Fibroblast of skin of right biceps (primary cell): ENCODE results near the gene PTGES3L.

Experiments
- DNase-seq: peaks from one replicate; pipeline ENCODE4 v3.0.0-alpha.2; 2013

Gene PTGES3L

DNA sequence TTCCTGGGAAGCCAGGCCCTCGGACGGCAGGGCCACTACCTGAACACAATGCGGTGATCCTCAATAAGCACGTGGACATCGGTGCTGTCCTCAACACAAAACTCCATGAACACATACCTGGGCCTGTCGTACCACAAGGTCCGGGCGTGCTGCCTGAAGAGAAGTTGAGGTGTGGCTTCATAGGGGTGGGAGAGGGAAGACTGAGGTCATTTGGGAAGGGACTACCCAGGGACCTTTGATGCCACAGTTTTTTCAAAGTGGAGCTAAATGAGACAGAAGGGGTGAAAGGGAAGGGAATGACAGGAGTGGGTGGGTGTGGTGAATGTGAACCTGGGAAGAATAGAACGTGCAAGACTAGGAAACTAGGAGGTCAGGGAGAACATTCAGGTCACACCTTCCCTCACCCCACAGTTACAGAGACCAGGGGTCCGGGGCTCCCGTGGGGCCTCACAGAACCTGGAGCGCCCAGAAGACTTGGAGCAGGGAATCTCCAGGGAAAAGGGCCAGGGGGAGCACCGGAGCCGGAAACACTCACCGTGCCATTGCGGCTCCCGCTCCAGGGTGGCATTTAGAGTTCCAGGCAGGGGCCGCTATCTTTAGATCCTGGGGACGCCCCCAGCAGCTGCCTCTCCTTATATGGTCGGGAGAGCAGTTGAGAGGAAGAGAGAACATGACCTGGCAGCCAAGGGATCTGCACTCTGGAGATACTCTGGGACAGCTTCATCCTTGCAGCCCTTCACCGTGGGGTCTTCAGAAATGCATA, at the start of gene PTGES3L:
PTGES3L (minus strand) TSS at position 570 of the 763 bp plus-strand sequence; CDS start at position 543, 27 bp downstream.
- peak; percentile 67 for DNase-seq

DNA sequence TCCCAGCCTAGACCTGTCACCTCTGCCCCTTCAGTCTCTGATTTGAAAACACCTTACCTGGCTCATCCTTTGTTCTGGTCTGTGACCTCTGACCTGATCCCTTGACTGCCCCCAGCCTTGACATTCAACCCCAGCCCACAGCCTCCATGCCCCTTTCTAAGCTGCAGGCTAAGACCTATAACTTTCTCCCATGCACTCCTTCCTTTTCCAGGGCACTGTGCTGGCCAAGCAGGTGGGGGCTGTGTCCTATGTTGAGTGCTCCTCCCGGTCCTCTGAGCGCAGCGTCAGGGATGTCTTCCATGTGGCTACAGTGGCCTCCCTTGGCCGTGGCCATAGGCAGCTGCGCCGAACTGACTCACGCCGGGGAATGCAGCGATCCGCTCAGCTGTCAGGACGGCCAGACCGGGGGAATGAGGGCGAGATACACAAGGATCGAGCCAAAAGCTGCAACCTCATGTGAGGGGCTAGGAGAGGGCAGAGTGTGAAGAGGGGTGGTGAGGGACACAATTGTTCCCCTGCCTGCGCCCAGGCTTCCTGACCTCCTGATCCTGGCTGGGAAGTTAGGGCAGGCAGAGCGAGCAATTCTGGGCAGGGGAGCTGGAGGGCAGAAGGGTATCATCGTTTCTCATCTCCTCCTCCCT, 48.5 kb upstream of the PTGES3L start:
- no peak for DNase-seq

DNA sequence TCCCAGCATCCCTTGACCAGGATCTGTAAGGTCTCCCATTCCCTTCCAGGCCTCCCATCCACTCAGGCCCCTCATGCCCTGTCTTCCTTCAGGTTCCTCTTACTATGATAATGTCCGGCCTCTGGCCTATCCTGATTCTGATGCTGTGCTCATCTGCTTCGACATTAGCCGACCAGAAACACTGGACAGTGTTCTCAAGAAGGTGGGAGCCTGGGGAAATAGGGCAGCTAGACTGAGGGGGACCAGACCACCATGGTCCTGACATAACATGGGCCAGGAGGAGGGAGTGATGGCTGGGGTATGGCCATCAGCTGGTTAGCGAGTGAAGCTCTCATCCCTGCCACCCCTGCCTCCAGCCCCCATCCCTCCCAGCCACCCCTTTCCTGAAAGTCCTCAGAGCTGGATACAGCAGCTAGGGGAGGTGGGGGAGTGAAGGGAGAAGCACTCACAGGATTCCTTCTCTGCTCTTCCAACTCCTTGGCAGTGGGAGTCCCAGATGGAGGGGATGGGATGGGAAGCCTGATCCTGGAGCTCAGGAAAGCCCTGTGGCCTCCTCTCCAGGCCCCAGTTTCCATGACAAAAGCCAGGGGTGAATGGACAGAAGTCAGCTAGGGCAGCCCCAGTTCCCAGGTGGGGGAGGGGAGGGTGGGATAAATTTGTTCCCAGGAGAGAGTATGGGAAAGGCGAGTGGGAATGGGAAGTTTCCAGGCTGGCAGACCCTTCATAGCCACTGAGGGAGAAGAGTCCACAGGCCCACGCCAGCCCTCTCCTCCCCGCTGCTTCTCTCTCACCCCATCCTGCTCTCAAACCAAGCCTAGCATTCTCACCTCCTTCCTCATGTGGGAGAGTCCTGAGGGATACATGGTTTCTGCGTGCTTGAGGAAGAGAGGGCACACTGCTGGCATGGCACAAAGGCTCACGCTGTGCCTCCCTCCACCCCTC, 47.5 kb upstream of the PTGES3L start:
- DNase-seq: no peak

DNA sequence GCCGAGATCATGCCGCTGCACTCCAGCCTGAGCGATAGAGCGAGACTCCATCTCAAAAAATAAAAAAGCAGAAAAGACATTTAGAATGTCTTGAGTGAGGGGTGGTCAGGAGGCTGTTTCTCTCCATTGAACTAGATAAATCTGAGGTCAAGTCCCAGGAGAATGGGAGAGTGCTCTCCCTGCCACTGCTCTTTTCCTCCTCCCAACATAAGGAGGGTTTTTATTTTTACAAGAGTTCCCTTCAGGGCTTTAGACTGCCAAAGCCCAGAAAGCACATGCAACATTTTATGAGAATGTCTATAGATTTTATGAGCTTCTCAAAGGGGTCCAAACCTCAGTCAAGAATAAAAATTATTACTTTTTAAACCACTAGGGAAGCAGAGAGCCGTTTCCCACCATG, 46.7 kb upstream of the PTGES3L start:
- DNase-seq: no peak

DNA sequence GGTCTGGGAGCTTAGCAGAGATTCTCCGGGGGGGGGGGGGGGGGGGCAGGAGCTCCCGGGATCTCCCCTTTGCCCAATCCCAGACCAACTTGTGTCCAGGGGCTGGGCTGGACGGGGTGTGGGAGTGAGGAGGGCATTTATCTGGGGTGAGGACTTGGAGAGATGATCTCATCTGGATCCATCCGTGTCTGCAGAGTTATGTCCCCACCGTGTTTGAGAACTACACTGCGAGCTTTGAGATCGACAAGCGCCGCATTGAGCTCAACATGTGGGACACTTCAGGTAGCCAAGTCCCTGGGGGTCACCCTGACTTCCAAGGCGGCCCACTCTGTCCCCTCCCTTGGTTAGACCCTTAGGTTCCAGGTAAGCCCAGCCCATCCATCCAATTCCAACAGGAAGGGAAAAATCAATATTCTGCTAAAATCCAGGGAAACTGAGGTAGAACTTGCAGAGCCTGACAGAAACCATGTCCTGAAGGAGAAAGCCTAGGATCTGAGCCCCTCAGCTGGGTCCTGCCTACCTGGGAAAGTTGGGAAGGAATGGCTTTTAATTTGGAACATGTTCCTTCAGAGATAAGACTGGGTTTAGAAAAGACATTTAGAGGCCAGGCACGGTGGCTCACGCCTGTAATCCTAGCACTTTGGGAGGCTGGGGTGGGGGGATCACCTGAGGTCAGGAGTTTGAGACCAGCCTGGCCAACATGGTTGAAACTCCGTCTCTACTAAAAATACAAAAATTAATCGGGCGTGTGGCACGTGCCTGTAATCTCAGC, 46.1 kb upstream of the PTGES3L start:
- no peak for DNase-seq

DNA sequence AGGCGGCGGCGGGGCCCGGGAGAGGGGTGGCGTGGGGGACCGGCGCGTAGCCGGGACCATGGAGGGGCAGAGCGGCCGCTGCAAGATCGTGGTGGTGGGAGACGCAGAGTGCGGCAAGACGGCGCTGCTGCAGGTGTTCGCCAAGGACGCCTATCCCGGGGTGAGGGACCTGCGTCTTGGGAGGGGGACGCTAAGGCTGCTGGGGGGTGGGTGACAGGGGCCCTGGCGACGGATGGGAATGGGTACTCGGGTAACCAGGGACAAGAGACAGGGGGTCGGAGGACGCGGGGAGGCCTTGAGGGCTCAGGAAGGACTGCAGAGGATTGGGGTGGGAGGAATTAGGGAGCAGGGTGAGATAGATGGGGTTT, 45.4 kb upstream of the PTGES3L start:
- no peak for DNase-seq

DNA sequence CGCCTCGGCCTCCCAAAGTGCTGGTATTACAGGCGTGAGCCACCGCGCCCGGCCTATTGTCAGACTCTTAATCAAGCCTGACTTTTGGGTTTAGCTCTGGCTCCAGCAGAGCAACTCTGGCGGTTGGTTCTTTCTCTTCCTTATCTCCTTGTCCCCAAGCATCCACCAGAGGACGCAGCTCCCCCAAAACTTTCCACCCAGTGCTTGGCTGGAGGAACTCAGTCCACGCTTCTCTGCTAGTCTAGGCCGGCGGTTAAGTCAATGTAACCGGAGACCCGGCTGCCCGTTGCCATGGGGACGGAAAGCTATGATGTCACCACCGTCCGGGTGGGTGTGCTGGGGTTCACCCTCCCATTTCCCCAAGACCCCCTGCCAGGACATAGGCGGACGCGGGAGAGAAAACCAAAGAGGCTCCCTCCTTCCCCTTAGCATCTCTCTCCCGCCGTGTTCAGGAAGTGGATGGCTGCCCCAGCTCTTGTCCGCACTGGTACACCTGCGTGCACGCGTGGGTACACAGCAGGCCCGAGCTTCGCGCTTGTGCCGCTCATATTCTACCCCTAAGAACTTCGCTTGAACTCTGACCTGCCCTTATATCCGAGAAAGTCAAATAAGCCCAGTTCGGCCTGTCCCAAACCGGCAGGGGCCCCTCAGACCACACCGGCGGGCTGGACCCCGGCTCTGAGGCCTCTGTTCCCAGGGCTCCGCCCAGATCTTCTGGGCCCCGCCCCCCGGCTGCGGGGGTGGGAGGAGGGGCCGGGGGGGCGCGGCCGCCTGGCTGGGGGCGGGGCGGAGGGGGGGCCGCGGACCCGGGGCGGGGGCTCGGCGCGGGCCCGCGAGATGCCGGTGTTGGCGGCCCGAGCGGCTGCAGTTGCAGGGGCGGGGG, 44.8 kb upstream of the PTGES3L start, which contains the start of gene RND2:
RND2 (plus strand) TSS at position 825 of the 883 bp plus-strand sequence. CDS start 117 bp downstream, outside the sequence.
- peak; percentile 96 for DNase-seq

DNA sequence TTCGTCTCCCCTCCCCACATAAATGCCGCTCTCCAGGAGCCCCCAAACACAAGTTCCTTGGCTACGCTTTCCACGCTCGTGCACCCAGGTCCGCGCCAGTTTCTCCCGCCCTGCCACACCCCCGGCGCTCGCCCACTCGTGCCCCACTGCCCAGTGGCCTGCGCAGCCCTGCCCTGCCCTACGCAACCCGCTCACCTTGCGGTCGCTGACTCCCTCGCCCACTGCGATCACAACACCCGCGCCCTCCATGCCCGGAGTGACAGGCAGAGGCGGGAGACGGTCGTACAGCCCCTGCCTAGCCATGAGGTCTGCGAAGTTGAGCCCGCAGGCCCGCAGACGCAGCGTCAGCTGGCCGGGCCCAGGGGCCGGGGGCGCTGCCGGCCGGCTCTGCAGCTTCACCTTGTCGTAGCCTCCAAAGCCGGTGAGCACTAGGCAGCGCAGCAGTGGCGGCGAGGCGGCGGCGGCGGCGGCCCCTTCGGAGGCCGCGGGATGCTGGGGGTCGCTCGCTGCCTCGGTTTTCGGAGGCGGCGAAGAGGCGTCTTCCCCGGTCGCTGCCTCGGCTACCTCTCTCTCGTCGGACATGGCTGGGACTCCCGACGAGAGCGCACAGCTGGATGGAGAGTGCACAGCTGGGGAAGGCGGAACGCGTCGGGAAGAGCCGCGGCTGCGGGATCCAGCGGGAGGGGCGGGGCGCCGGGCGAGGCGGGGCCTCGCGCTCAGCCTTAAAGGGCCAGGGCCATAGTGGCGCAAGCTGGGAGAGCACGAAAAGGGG, 42.0 kb upstream of the PTGES3L start, which contains the start of gene VAT1:
VAT1 (minus strand) TSS at position 645 of the 772 bp plus-strand sequence; CDS start at position 582, 63 bp downstream.
- DNase-seq: peak; percentile 74

DNA sequence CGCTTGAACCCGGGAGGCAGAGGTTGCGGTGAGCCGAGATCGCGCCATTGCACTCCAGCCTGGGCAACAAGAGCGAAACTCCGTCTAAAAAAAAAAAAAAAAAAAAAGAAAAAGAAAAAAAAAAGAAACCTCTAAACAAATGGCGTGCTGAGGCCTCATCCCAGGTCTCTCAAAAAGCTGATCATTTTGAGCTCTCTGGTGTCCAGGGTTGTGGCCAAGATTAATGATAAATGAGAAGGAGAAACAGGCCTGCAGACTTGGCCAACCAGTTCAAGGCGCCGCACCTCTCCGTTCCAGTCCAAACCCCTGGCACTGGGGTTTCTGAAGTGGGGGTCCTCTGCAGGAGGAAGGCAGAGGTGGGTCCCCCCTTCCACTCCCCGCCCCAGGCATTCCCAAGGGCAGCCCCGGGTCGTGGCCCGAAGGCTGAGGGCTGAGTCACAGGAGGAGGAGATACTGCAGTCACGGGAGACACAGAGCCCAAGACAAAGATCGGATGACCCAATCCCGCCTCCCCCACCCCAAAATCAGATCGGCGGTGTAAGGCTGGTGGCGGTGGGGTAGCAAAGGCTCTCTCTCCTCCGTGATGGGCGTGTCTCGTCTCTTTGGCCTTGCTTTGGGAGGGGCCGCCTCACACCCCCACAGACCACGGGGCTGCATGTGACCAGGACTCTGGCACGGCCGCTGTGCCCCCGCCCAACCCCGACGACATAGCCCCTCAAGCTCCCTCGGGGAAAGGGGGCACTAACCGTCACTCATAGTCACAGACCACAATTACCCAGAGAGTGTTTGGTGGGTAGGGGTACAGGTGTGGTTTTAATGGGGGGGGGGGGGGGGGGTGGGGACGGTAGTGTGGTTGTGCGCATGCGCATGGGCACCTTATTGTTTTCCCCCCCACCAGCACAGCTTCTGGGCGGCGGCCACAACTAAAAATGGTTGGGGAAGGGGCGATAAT, 41.2 kb upstream of the PTGES3L start:
- DNase-seq: peak; percentile 73

DNA sequence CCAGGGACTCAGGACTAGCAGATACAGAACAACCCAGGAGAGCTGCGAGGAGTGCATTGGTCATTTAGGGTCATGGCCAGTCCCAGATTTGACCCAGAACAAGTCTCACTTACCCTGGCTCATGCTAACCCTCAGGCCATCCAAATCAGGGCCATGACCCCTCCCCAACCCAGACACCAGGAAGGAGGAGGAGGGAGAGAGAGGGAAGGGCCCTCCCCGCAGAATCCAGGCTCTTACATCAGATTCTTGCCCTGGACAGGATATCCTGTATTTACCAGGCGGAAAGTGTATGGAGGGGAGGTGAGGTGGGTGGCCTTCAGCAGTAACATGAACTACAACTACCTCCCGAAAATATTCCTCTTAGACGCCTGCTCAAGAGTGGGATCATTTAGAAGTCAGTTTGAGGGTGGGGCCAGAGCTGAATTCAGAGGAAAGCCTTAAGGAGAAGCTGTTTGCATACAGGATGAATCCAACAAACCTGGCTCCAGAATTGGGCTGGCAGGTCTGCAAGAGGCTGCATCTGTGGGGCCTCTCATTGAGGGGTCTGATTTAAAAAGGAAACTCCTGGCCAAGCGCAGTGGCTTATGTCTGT, 40.2 kb upstream of the PTGES3L start:
- DNase-seq: peak; percentile 50

DNA sequence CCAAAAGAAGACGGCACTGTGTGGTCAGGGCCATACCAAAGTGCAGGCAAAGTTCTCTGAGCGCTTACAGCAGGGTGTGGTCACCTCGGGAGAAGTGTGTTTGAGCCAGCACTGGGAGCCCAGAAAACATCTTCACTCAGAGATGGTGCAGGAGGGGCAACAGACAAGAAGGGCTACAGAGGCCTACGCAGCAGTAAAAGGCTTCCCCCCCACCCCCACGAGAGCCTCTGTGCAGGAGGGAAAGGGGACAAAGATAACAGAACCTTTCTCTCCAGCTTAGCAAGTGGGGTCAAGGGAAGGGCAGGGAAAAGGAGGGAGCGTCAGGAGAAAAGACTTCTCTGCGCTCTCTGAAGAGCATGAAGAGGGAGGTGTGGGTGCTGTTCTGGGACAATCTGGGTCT, 39.5 kb upstream of the PTGES3L start:
- DNase-seq: peak; percentile 11

DNA sequence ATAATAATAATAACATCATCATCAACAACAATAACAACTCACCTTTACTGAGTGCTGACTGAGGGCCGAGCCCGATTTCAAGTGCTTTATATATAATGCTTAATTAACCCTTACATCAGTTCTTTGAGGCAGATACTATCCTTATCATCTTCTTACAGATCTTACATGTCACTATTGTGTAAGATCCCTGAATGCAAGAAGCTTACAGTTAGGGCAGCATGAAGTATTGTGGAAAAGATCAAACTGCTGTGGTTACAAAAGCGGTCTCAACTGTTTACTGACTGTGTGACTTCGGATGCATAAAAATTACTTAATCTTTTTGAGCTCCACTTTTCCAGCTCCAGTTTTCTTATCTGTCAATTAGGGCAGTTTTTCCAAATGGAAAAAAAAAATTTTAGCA, 39.1 kb upstream of the PTGES3L start:
- DNase-seq: no peak

DNA sequence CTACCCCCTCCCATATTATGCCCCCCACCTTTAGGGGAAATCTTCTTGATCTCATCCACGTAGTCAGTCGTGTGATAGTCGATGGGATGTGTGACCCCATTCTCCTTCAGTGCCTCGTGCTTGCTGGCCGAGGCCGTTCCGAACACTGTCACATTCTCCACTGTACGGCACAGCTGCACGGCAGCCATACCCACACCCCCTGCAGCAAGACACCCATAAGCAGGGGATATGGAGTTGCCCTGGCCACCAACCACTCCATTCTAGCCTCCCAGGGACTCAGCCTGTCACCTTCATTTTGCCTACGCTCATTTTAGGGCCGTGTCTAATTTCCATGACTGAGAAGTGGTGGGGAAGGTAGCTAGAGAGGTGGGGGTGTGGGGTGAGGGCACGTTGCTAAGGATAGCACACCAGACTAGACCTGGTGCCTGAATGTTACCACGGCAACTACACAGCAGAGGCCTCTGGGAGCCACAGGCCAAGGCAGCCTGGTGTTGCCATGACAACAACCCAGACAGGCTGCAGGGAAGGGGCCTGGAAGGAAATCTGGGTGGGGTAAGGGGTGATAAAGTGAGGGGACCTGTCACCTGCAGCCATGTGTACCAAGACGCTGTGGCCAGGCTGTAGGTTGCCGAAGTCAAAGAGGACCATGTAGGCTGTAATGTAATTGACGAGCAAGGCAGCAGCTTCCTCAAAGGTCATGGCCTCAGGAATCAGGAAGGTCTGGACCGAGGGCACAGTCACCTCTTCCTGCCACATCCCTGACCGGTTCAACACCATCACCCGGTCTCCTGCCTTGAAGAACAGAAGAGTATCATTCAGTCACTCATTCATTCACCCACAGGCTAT, 38.4 kb upstream of the PTGES3L start:
- peak; percentile 12 for DNase-seq

DNA sequence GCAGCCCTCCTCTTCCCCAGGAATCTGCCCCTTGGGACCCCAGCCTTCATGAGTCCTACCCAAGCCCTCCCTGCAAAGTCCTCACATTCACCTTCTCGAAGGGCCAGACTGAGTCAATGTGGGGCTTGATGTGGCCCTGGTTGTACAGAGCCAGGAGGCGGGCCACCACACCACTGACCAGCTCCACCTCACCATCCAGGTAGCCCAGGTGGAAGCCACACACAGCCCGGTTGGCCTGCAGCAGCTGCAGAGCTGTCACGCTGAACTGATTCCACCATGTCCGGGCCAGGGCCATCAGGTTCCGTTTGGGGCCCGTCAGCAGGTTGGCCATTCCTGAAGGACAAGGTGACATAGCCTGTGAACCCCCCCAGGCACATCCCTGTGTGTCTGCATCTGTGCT, 36.3 kb upstream of the PTGES3L start:
- no peak for DNase-seq

DNA sequence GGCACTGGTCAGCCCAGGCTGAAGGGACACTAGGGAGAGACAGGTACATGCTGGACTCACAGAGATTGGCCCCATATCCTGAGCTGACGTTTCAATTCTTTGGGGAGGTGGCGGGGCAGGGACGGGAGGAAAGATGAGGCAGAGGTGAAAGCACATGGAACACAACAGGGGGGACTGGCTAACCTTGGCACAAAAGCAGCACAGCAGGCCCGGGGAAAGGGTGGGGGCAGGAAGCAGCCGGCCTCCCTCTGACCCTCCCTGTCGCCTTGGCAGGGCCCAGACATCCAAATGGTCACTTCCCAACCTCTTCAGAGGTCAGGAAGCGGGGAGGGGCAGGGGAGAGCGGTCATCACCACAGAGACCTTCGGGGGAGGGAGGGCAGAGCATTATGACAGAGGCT, 35.7 kb upstream of the PTGES3L start:
- no peak for DNase-seq

DNA sequence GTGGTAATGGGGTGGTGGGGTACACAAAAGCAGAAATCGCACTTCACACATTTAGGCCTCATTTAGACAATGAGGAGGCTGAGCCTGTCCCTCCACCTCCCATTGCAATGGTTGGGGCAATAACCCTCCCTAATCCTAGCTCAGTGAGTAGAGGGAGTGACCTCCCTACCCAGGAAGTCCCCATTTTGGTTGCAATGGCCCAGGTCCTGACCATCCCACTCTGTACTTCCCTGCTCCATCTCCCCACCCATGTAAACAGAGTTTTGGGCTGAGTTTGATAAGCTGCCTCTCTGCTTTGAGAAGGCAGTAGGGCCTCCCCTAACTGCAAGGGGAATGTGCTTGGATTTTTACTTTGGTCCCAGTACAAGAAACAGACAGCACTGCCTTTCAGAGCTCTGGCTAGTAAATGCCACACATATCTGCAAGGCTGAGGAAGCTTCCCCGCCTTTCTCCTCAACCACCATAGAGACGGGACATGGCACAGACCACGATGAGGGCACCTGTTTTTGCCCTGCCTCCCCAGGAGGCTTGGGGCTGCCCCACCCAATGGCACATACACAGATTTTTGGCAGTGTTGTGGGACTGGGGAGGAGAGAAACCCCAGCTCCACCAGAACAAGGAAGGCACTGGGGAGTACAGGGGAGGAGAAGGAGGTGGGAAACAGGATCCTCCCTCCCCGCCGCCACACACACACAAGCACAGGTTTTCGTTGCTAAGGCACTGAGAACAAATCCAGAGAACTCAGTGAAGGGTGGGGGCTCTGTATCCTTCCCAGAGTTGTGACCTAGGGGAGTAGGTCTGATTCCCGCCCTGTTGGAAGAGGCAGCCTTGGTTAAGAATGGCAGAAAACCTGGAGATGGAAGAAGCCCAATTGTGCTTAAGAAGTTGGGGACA, 35.0 kb upstream of the PTGES3L start:
- no peak for DNase-seq
